ENCODE data around the gene CDH8.

- no peak for TF ChIP-seq CTCF (conservative IDR thresholded peaks at IDR 0.05; ENCODE audit: low read depth, low read length)
- TF ChIP-seq EZH2 (IDR thresholded peaks at IDR 0.05; ENCODE audit: low read length, unreplicated experiment) = no peak
- TF ChIP-seq EZH2phosphoT487 (IDR thresholded peaks at IDR 0.05; ENCODE audit: borderline replicate concordance, low read length) = no peak
These were observed 531 bp upstream of the CDH8 start for GRCh38 chr16:62036802-62037135.

Measured in PC-3 (cell line).